GM23338 (cell line): ENCODE results near the gene TASP1. TPM values are rescaled to one million over a fixed set of nuclear protein-coding genes. Genes with fewer than 3 reads are reported as not detected.

Experiments used
- ATAC-seq: fragments of 200-7000 bp; cut with Tn5 transposase; 3 replicates; pipeline ENCODE4 v1.9.1; 2020
- DNase-seq: peaks from one replicate; pipeline ENCODE4 v3.0.0-alpha.2; 2015; ENCODE audit warnings: low spot score
- H2AFZ ChIP-seq: fragments of 200-600 bp; sonication (generic); 2 replicates; pipeline ENCODE4 v1.8.0; 2016; ENCODE audit warnings: antibody characterized with exemption, mild to moderate bottlenecking, moderate library complexity
- H3F3A ChIP-seq: fragments of 200-600 bp; sonication (generic); replicated peaks from 2 replicates; pipeline ENCODE4 v1.8.0; 2017; ENCODE audit warnings: antibody characterized with exemption, mixed run types, low read depth
- H3K27ac ChIP-seq: fragments of 200-600 bp; sonication (generic); 2 replicates; pipeline ENCODE4 v1.6.1; 2016; ENCODE audit warnings: low read depth
- H3K27me3 ChIP-seq: fragments of 200-600 bp; sonication (generic); 2 replicates; pipeline ENCODE4 v1.8.0; 2016; ENCODE audit warnings: mild to moderate bottlenecking, mixed run types, moderate library complexity; ENCODE audit not compliant: insufficient read depth
- H3K36me3 ChIP-seq: fragments of 200-600 bp; sonication (generic); 2 replicates; pipeline ENCODE4 v1.8.0; 2016; ENCODE audit warnings: mild to moderate bottlenecking; ENCODE audit not compliant: insufficient read depth
- H3K4me1 ChIP-seq: fragments of 200-600 bp; sonication (generic); 2 replicates; pipeline ENCODE4 v1.8.0; 2016; ENCODE audit warnings: mild to moderate bottlenecking, moderate library complexity; ENCODE audit not compliant: insufficient read depth
- H3K4me2 ChIP-seq: fragments of 200-600 bp; sonication (generic); 2 replicates; pipeline ENCODE4 v1.7.1; 2017; ENCODE audit warnings: mixed run types
- H3K4me3 ChIP-seq: fragments of 200-600 bp; sonication (generic); 2 replicates; pipeline ENCODE4 v1.6.1; 2016; ENCODE audit warnings: mixed run types
- H3K79me2 ChIP-seq: fragments of 200-600 bp; sonication (generic); replicated peaks from 2 replicates; pipeline ENCODE4 v1.8.0; 2017; ENCODE audit warnings: mild to moderate bottlenecking; ENCODE audit not compliant: insufficient read depth
- H3K9me2 ChIP-seq: fragments of 200-600 bp; sonication (generic); 2 replicates; pipeline ENCODE4 v1.8.0; 2017; ENCODE audit not compliant: insufficient read depth
- H4K20me1 ChIP-seq: fragments of 200-600 bp; sonication (generic); replicated peaks from 2 replicates; pipeline ENCODE4 v1.8.0; 2017; ENCODE audit warnings: mild to moderate bottlenecking; ENCODE audit not compliant: insufficient read depth
- H3K27ac Mint-ChIP-seq: 2 replicates; pipeline ENCODE4 v1.8.0; 2020; ENCODE audit warnings: inconsistent platforms, mild to moderate bottlenecking, moderate library complexity, mixed read lengths
- H3K27me3 Mint-ChIP-seq: 3 replicates; pipeline ENCODE4 v1.8.0; 2022; ENCODE audit warnings: low read depth, mild to moderate bottlenecking, moderate library complexity, mixed read lengths, inconsistent platforms; ENCODE audit not compliant: insufficient read depth, poor library complexity
- H3K36me3 Mint-ChIP-seq: 3 replicates; pipeline ENCODE4 v1.8.0; 2021; ENCODE audit warnings: low read depth, mild to moderate bottlenecking, inconsistent platforms, moderate library complexity, mixed read lengths
- H3K4me1 Mint-ChIP-seq: 3 replicates; pipeline ENCODE4 v1.8.0; 2020; ENCODE audit warnings: mild to moderate bottlenecking, inconsistent platforms, mixed read lengths
- H3K4me3 Mint-ChIP-seq: 3 replicates; pipeline ENCODE4 v1.8.0; 2021; ENCODE audit warnings: moderate library complexity, mild to moderate bottlenecking, inconsistent platforms, mixed read lengths
- H3K9me3 Mint-ChIP-seq: 3 replicates; pipeline ENCODE4 v1.8.0; 2020; ENCODE audit warnings: moderate library complexity, mild to moderate bottlenecking, inconsistent platforms, mixed read lengths
- CREB1 ChIP-seq: fragments of 250-450 bp; sonication (Bioruptor Pico); IDR thresholded peaks from 2 replicates; pipeline ENCODE4 v1.5.0; 2020; ENCODE audit warnings: low read depth, mild to moderate bottlenecking, moderate library complexity
- EZH2 ChIP-seq: fragments of 200-600 bp; sonication (generic); IDR thresholded peaks from one replicate; pipeline ENCODE4 v1.8.0; 2017; ENCODE audit warnings: antibody characterized with exemption, mild to moderate bottlenecking, low read depth; ENCODE audit not compliant: unreplicated experiment
- EZH2phosphoT487 ChIP-seq: fragments of 200-600 bp; sonication (generic); IDR thresholded peaks from one replicate; pipeline ENCODE4 v1.8.1; 2018; ENCODE audit warnings: antibody characterized with exemption; ENCODE audit not compliant: unreplicated experiment
- JUNB ChIP-seq: IDR thresholded peaks from one replicate; pipeline ENCODE4 v1.6.1; 2016; ENCODE audit warnings: antibody characterized with exemption; ENCODE audit not compliant: unreplicated experiment
- NANOG ChIP-seq: IDR thresholded peaks from 2 replicates; pipeline ENCODE4 v1.6.1; 2016; ENCODE audit warnings: antibody characterized with exemption, borderline replicate concordance
- POLR2AphosphoS5 ChIP-seq: IDR thresholded peaks from 2 replicates; pipeline ENCODE4 v1.6.1; 2016; ENCODE audit warnings: antibody characterized with exemption, low read depth
- ZNF331 ChIP-seq: fragments of 250-450 bp; sonication (Bioruptor Pico); IDR thresholded peaks from 2 replicates; pipeline ENCODE4 v1.5.0; 2020; ENCODE audit warnings: low read depth, mild to moderate bottlenecking, moderate library complexity
- polyA plus RNA-seq: library from polyadenylated mRNA; unstranded; fragments of >200 nt; fragmentation: Nextera tagmentation; extraction: Ambion mirVana; gene quantifications from 2 replicates; pipeline ENCODE4 v1.2.1, GENCODE V29; 2016
- total RNA-seq: library from RNA; depleted of rRNA; stranded (reverse); fragments of >200 nt; shearing (Covaris generic); gene quantifications from 2 replicates; pipeline ENCODE4 v1.2.3, GENCODE V29; 2014
- TF ChIP-seq, protein P1 (sequence below): IDR thresholded peaks from one replicate; pipeline ENCODE4 v1.6.1; 2018; ENCODE audit warnings: antibody characterized with exemption; ENCODE audit not compliant: unreplicated experiment

TASP1 gene
- total and polyA plus RNA-seq, 2 experiments from 2014 or later, result 9.7 to 9.8 TPM

DNA sequence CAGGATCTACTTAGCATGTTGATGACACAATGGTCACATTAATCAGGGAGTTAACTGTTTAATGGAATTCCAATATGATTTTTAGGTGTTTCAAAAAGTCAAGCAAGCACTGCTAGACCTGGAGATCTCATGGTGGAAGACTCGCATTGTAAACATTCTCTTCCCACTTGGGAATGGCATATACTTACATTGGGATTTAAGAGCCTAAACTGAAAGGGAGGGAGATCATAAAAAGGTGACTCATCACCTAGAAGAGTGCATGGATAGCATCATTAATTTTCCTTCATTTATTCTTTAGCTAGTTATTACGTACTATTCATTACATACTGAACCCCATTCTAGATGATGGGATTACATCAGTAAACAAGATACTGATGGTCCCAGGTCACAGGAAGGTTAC is 185.4 kb downstream of the TASP1 start:
- Histone ChIP-seq H2AFZ (no peak overlapping the region), H3K79me2 (no peaks in the 10 kb centered on the region), H3K4me3 (no peak overlapping the region), H3K4me1 (no peaks in the 10 kb centered on the region; the same call in 1 of the 2 replicates), H3K36me3 (no peaks in the 10 kb centered on the region), H3K27ac (no peak overlapping the region), H4K20me1 (no peaks in the 10 kb centered on the region; the same call in 1 of the 2 replicates), H3F3A (no peaks in the 10 kb centered on the region), H3K27me3 (no peaks in the 10 kb centered on the region), H3K9me2 (peaks cover 30% of the 10 kb centered on the region), H3K4me2 (no peak overlapping the region)
- TF ChIP-seq NANOG, result no peak
- TF ChIP-seq, protein P1, sequence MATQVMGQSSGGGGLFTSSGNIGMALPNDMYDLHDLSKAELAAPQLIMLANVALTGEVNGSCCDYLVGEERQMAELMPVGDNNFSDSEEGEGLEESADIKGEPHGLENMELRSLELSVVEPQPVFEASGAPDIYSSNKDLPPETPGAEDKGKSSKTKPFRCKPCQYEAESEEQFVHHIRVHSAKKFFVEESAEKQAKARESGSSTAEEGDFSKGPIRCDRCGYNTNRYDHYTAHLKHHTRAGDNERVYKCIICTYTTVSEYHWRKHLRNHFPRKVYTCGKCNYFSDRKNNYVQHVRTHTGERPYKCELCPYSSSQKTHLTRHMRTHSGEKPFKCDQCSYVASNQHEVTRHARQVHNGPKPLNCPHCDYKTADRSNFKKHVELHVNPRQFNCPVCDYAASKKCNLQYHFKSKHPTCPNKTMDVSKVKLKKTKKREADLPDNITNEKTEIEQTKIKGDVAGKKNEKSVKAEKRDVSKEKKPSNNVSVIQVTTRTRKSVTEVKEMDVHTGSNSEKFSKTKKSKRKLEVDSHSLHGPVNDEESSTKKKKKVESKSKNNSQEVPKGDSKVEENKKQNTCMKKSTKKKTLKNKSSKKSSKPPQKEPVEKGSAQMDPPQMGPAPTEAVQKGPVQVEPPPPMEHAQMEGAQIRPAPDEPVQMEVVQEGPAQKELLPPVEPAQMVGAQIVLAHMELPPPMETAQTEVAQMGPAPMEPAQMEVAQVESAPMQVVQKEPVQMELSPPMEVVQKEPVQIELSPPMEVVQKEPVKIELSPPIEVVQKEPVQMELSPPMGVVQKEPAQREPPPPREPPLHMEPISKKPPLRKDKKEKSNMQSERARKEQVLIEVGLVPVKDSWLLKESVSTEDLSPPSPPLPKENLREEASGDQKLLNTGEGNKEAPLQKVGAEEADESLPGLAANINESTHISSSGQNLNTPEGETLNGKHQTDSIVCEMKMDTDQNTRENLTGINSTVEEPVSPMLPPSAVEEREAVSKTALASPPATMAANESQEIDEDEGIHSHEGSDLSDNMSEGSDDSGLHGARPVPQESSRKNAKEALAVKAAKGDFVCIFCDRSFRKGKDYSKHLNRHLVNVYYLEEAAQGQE, result no peak
- no peak for TF ChIP-seq CREB1 (CRISPR knock-in tag)
- no peak for TF ChIP-seq ZNF331 (CRISPR knock-in tag)
- H3K9me3 Mint-ChIP-seq, result no peaks in the 10 kb centered on the region
- peaks cover 7% of the 10 kb centered on the region; the same call in 2 of the 3 replicates for H3K36me3 Mint-ChIP-seq
- peaks cover 7% of the 10 kb centered on the region; the same call in 2 of the 3 replicates for H3K4me1 Mint-ChIP-seq
- H3K27ac Mint-ChIP-seq, result no peak overlapping the region
- no peaks in the 10 kb centered on the region for H3K27me3 Mint-ChIP-seq
- H3K4me3 Mint-ChIP-seq, result no peak overlapping the region
- no peak for ATAC-seq
- DNase-seq, result no peak

DNA sequence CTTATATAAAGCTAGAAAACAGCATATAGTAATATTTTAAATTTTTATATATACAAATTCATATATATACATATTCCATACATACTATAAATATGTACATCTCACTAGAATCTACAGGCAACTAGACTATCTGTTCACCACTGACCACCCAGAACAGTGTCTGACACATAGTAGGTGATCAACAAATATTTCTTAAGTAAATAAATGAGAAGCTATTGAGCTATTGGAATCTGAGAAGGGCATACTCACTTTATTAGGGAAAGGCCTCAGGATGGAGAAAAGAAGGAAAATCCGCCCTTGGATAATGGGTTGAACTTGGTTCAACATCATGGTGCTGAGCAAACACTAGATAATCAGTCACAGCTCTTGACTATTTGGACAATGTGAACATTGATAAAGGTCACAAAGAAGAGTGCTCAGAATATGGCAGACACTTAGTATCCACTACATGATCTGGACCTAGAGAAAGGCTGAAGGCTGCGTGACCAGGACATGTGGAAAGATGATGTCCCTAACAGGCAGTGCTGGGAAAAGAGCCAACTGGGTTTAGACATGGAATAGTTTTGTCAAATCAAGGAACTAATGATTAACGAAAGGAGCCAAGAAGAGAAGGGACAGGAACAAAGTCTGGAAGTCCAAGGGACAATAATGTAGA is 186.1 kb downstream of the TASP1 start:
- TF ChIP-seq EZH2 (no peak), EZH2phosphoT487 (no peak), POLR2AphosphoS5 (no peak), JUNB (no peak), ZNF331 (CRISPR knock-in tag) (no peak), CREB1 (CRISPR knock-in tag) (no peak)
- TF ChIP-seq, protein P1, result no peak
- H3K9me3 Mint-ChIP-seq, result no peaks in the 10 kb centered on the region
- H3K9me2 ChIP-seq, result peaks cover 30% of the 10 kb centered on the region

More for the DNA sequence above, 186.1 kb downstream of the TASP1 start:
- Histone ChIP-seq H3F3A (no peaks in the 10 kb centered on the region), H3K4me1 (no peaks in the 10 kb centered on the region; the same call in 1 of the 2 replicates), H3K36me3 (no peaks in the 10 kb centered on the region), H3K79me2 (no peaks in the 10 kb centered on the region), H3K27ac (no peak overlapping the region), H3K27me3 (no peaks in the 10 kb centered on the region), H2AFZ (no peak overlapping the region), H3K4me2 (no peak overlapping the region), H3K4me3 (no peak overlapping the region), H4K20me1 (no peaks in the 10 kb centered on the region; the same call in 1 of the 2 replicates)
- Mint-ChIP-seq H3K27me3 (no peaks in the 10 kb centered on the region), H3K36me3 (peaks cover 7% of the 10 kb centered on the region; the same call in 2 of the 3 replicates), H3K27ac (no peak overlapping the region), H3K4me3 (no peak overlapping the region), H3K4me1 (peaks cover 7% of the 10 kb centered on the region; the same call in 2 of the 3 replicates)
- ATAC-seq (no peak), DNase-seq (no peak)
